ENCODE results near the gene LMTK3. TPM values are rescaled to one million over a fixed set of nuclear protein-coding genes. Genes with fewer than 3 reads are reported as not detected.

LMTK3 gene
- total and polyA plus RNA-seq, 2 of the 4 experiments (the other 2 are of a cell fraction) = 0.18 to 0.87 TPM

- in situ Hi-C loops (cut with MboI; ENCODE audit: low sequenced_read_pairs) (loop anchor here (5.0 kb wide), 1 partner anchor 73 kb away; no protein-coding TSS in a partner anchor), dilution Hi-C loops (cut with HindIII; ENCODE audit: low sequenced_read_pairs, unreplicated experiment) (no loop called here), intact Hi-C loops (cut with micrococcal nuclease) (loop anchor here (5.0 kb wide), 1 partner anchor 43 kb away; the partner anchor contains the start of gene SULT2B1)
- POLR2A ChIA-PET (ENCODE audit: unreplicated experiment) = no interaction called here
- H2BK20ac ChIP-seq (ENCODE audit: low read depth, low read length) = no peak overlapping the region
- no peak for TF ChIP-seq USF2 (IDR thresholded peaks at IDR 0.05; ENCODE audit: low read depth, low read length)
- TF ChIP-seq CEBPB (IDR thresholded peaks at IDR 0.05; ENCODE audit: low read depth, low read length) = no peak
- TF ChIP-seq MAFK (IDR thresholded peaks at IDR 0.05; ENCODE audit: low read depth, low read length) = no peak
- TF ChIP-seq SMC3 (IDR thresholded peaks at IDR 0.05; ENCODE audit: low read depth, low read length) = no peak
- TF ChIP-seq RFX5 (IDR thresholded peaks at IDR 0.05; ENCODE audit: low read depth, low read length) = no peak
- TF ChIP-seq POLR2A (IDR thresholded peaks at IDR 0.05; ENCODE audit: low read depth, low read length) = no peak
- no peak for TF ChIP-seq CHD1 (IDR thresholded peaks at IDR 0.05; ENCODE audit: low read depth, low read length)
- TF ChIP-seq CTCF (conservative IDR thresholded peaks at IDR 0.05; ENCODE audit: low read depth, low read length) = no peak
- TF ChIP-seq NFE2L2 (IDR thresholded peaks at IDR 0.05; ENCODE audit: low read depth, low read length) = no peak
- no peak for TF ChIP-seq MAZ (IDR thresholded peaks at IDR 0.05; ENCODE audit: borderline replicate concordance, low read depth, low read length)
- no peak for TF ChIP-seq BHLHE40 (IDR thresholded peaks at IDR 0.05; ENCODE audit: low read depth, low read length)
- TF ChIP-seq RCOR1 (IDR thresholded peaks at IDR 0.05; ENCODE audit: insufficient replicate concordance, low read length) = no peak
- no peak for TF ChIP-seq ELK1 (IDR thresholded peaks at IDR 0.05; ENCODE audit: borderline replicate concordance, low read depth, low read length)
- TF ChIP-seq MXI1 (IDR thresholded peaks at IDR 0.05; ENCODE audit: borderline replicate concordance, low read depth, low read length) = no peak
- TF ChIP-seq RAD21 (IDR thresholded peaks at IDR 0.05; ENCODE audit: low read length) = no peak
- TF ChIP-seq FOS (IDR thresholded peaks at IDR 0.05; ENCODE audit: low read depth, low read length) = no peak
- no peaks in the 10 kb centered on the region for H3K79me1 ChIP-seq (ENCODE audit: low read depth in 1 of 2, low read length in 2 of 2)
- WGBS, 2 experiments (ENCODE audit: extremely low coverage in 2 of 2, insufficient read length in 1 of 2) = no CpG with 5 or more reads among the region's 12 CpGs
- H2BK120ac ChIP-seq (ENCODE audit: low read depth, low read length) = no peak overlapping the region
- H3K4me1 ChIP-seq (ENCODE audit: control insufficient read depth, insufficient read depth, low read length) = no peaks in the 10 kb centered on the region
- H2AFZ ChIP-seq (replicated peaks; ENCODE audit: low read length, poor library complexity) = peak overlapping the region; percentile 48
- H3K23ac ChIP-seq (ENCODE audit: low read depth, low read length) = no peak overlapping the region
- CTCF ChIA-PET = interaction anchor here (0.6 kb wide), 1 partner anchor 9 kb away, joined by 4 read pairs; no protein-coding TSS in a partner anchor
- no peak overlapping the region for H2BK15ac ChIP-seq (ENCODE audit: low read depth, low read length)
- peak overlapping the region; percentile 25 for H2AK9ac ChIP-seq (replicated peaks; ENCODE audit: low read depth, low read length, poor library complexity)
- H3K4me3 ChIP-seq (ENCODE audit: insufficient read depth, low read depth, low read length) = no peak overlapping the region
- no peak overlapping the region for H4K5ac ChIP-seq (ENCODE audit: low read depth, low read length)
- no peak overlapping the region for H4K91ac ChIP-seq (ENCODE audit: insufficient read depth, low read depth, low read length)
- H3K9me1 ChIP-seq (ENCODE audit: insufficient read depth, low read length) = no peaks in the 10 kb centered on the region
- H3K4ac ChIP-seq (ENCODE audit: low read depth, low read length) = no peak overlapping the region
- no peak overlapping the region for H3K14ac ChIP-seq (replicated peaks; ENCODE audit: low read depth, low read length)
- DNase-seq = no peak
- no TSS peak for BruUV-seq (replicated peaks)
- no peak overlapping the region for H3K56ac ChIP-seq (ENCODE audit: extremely low read depth, insufficient read depth, low read length)
- no peak overlapping the region for H2BK5ac ChIP-seq (ENCODE audit: low read depth, low read length, poor library complexity, severe bottlenecking)
- no peak overlapping the region for H3K27ac ChIP-seq (ENCODE audit: insufficient read depth, low read length)
- no peak for ATAC-seq (ENCODE audit: low read depth)
- H3K9me3 ChIP-seq (ENCODE audit: control insufficient read depth, insufficient read depth, low read length) = no peaks in the 10 kb centered on the region
- no peaks in the 10 kb centered on the region for H4K20me1 ChIP-seq (ENCODE audit: insufficient read depth, low read length)
- H3K36me3 ChIP-seq (ENCODE audit: control insufficient read depth, insufficient read depth, low read length) = no peaks in the 10 kb centered on the region
- H3K18ac ChIP-seq (ENCODE audit: low read depth, low read length) = no peak overlapping the region
- H3K9ac ChIP-seq (ENCODE audit: low read depth, low read length) = no peak overlapping the region
- no peak overlapping the region for H3K4me2 ChIP-seq (ENCODE audit: low read depth, low read length)
- no peak overlapping the region for H4K8ac ChIP-seq (ENCODE audit: low read depth in 2 of 2, low read length in 2 of 2)
- peaks cover 25% of the 10 kb centered on the region for H3K27me3 ChIP-seq (ENCODE audit: control insufficient read depth, insufficient read depth, low read length)
- no peak overlapping the region for H2AK5ac ChIP-seq (ENCODE audit: low read depth, low read length)
Observed at GRCh38 chr19:48509467-48510194, 2.0 kb downstream of the LMTK3 start.

Data from IMR-90 (cell line).